Thoracic aorta endothelial cell (primary cell): ENCODE data around the gene TNFAIP1. TPM values are rescaled to one million over a fixed set of nuclear protein-coding genes. Genes with fewer than 3 reads are reported as not detected.

ENCODE experiments used
- total RNA-seq: library from RNA; depleted of rRNA; stranded (reverse); fragments of >200 nt; gene quantifications from 2 replicates; pipeline ENCODE4 v1.2.3, GENCODE V29; 2012

The TNFAIP1 gene, protein sequence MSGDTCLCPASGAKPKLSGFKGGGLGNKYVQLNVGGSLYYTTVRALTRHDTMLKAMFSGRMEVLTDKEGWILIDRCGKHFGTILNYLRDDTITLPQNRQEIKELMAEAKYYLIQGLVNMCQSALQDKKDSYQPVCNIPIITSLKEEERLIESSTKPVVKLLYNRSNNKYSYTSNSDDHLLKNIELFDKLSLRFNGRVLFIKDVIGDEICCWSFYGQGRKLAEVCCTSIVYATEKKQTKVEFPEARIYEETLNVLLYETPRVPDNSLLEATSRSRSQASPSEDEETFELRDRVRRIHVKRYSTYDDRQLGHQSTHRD
- total RNA-seq = 47.9 and 50.8 TPM in 2 replicates

DNA sequence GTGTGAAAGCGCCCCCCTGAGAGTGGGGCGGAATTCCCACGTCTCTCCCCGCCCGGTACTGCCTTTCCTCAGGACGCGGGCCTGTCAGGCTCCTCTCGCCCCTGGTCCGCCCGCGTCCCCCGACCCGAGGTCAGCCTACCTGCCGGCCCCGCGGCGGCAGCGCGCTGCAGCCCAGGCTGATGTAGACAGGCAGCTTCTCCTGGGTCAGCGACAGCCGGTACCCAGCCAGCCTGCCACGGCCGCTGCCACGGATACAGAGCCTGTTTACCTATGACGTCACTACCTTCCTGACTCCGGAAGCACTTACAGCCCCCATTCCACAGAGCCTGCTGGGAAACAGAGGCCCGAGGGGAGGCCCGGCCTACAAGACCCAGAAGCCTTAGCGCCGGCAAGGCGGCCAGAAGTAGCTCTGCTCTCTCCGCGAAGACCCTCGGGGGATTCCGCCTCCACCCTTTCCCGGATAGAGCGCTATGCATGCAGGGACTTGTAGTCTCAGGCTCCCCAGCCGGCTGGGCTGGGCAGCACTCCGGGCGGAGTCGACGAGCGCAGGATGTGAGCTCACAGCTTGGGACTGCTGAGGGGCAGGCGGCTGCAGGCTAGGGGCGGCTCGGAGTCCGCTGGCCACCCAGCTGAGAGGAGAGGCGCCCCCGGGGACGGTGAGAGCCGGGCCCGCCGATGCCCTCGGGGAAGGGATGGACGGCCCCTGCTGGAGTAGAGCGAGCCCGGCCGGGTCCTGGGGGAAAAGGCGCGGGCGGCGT lies at the start of gene TNFAIP1, which contains the start of gene IFT20:
TNFAIP1 (plus strand) TSS at position 561 of the 758 bp plus-strand sequence. CDS start 3,761 bp downstream, outside the sequence.
IFT20 (minus strand) TSS at position 272 of the 758 bp plus-strand sequence. CDS start 3,487 bp downstream, outside the sequence.

DNA sequence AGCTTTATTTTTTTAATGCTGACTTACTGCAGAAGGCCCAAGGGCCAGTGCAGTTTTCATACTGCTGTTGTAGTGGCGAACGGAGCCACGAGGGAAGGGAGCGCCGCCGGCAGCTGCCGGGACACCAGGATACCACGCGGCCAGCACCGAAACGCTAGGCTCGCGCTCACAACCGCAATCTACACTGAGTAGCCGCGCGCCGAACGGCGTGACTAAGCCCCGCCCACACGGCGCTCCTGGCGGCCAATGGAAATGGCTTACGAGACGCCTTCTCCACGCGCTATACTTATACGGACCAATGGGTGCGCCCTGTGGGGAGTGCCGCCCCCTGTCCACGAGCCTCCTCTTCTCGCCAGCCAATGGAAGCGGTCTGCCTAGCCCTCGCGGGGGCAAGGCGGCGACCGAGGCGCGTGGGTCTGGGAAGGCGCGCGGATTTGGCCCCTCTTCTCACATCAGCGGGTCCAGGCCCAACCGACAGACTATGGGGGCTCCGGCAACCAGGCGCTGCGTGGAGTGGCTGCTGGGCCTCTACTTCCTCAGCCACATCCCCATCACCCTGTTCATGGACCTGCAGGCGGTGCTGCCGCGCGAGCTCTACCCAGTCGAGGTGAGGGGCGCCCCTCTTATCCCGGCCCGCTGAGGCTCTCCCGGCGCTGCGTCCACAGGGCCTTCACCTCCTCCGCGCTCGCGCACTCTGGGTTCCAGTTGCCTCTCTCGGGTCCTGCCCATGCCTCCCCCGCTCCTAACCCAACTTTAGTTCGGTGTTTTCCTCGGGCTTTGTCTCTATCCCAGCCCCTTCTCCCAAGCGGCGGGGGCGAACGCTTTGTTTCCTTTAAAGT lies 16.6 kb upstream of the TNFAIP1 start, which contains the start of gene TMEM97:
TMEM97 (plus strand) TSS at position 442 of the 839 bp plus-strand sequence; CDS start at position 482, 40 bp downstream.

DNA sequence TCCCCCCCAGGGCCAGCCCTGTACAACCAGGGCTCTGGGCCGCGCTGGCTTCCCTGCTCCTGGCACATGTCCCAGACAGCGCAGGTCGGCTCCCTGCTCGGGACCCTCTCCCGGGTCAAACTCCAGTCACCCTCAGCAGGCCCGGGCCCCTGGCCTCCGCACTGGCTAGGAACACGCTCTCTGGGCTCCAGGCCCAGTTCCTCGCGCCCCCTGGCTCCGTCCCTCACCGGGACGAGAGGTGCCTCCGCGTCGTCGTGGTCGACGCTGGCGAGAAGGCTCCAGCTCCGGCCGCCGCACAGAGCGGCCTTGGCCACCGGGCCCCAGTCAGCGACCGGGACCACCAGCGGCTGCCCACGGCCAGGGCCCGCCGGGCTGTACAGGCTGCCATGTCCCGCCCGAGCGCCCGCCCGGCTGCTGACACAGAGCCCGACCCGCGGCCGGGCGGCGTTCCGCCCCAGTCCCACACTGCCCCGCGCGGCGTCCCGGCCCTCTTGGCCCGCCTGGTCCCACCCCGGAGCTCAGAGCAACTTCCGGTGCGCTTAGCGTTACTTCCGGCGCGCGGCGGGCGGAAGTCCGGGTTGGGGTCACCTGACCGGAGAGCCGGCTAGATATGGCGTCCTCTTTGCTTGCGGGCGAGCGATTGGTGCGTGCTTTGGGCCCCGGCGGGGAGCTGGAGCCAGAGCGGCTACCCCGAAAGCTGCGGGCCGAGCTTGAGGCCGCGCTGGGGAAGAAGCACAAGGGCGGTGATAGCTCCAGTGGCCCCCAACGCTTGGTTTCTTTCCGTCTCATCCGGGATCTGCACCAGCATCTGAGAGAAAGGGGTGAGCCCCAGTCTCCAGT lies 21.7 kb downstream of the TNFAIP1 start, which contains the start of gene POLDIP2:
POLDIP2 (minus strand) TSS at position 467 of the 840 bp plus-strand sequence; CDS start at position 388, 79 bp downstream.

GRCh38 chr17:28364665-28365363 lies 29.3 kb downstream of the TNFAIP1 start, which contains the start of gene SEBOX:
Gene SEBOX, minus strand, starts transcription at chr17:28365199. Its CDS starts 48 bp downstream, at chr17:28365151.

GRCh38 chr17:28370035-28370743 lies 34.6 kb downstream of the TNFAIP1 start, which contains the start of gene VTN:
Gene VTN, minus strand, starts transcription at chr17:28370307. Its CDS starts 104 bp downstream, at chr17:28370203.

GRCh38 chr17:28371245-28372202 lies 36.0 kb downstream of the TNFAIP1 start, which contains the start of gene SARM1:
Gene SARM1, plus strand, starts transcription at chr17:28371694. Its CDS starts 339 bp downstream, at chr17:28372033.

Other genes starting within 250 kb of the TNFAIP1 start
- gene TMEM97, start 16.6 kb upstream of the TNFAIP1 start, total RNA-seq = 29.9 and 55.8 TPM in 2 replicates
- gene IFT20, start 289 bp upstream of the TNFAIP1 start, total RNA-seq = 39.3 and 52.8 TPM in 2 replicates
- 79.1 and 98.4 TPM in 2 replicates for gene POLDIP2, start 21.8 kb downstream of the TNFAIP1 start, total RNA-seq
- not detected in 2 replicates for gene SEBOX, start 29.4 kb downstream of the TNFAIP1 start, total RNA-seq
- 0.07 and 0.13 TPM in 2 replicates for gene VTN, start 34.5 kb downstream of the TNFAIP1 start, total RNA-seq
- 4.4 and 5.8 TPM in 2 replicates for gene SARM1, start 35.9 kb downstream of the TNFAIP1 start, total RNA-seq
- gene SLC46A1, start 70.5 kb downstream of the TNFAIP1 start, total RNA-seq = 3.6 and 6.5 TPM in 2 replicates
- not detected in 2 replicates for gene SLC13A2, start 137.9 kb downstream of the TNFAIP1 start, total RNA-seq
- not detected in 2 replicates for gene FOXN1, start 170.6 kb downstream of the TNFAIP1 start, total RNA-seq
- gene UNC119, start 216.9 kb downstream of the TNFAIP1 start, total RNA-seq = 14.1 and 19.3 TPM in 2 replicates
- gene PIGS, start 235.8 kb downstream of the TNFAIP1 start, total RNA-seq = 43.0 and 62.8 TPM in 2 replicates
- gene ALDOC, start 241.1 kb downstream of the TNFAIP1 start, total RNA-seq = 17.7 and 23.4 TPM in 2 replicates